HG03159 (cell line): Measurements from ENCODE around the gene ZNF740.
A peak's percentile ranks its signal among the peaks of the same experiment; 100 is the strongest.

Experiments used
- ATAC-seq: cut with Tn5 transposase; IDR thresholded peaks from one replicate; pipeline ENCODE4 v1.9.1; 2021; ENCODE audit warnings: mild to moderate bottlenecking, moderate library complexity; ENCODE audit not compliant: unreplicated experiment

ZNF740 gene

DNA sequence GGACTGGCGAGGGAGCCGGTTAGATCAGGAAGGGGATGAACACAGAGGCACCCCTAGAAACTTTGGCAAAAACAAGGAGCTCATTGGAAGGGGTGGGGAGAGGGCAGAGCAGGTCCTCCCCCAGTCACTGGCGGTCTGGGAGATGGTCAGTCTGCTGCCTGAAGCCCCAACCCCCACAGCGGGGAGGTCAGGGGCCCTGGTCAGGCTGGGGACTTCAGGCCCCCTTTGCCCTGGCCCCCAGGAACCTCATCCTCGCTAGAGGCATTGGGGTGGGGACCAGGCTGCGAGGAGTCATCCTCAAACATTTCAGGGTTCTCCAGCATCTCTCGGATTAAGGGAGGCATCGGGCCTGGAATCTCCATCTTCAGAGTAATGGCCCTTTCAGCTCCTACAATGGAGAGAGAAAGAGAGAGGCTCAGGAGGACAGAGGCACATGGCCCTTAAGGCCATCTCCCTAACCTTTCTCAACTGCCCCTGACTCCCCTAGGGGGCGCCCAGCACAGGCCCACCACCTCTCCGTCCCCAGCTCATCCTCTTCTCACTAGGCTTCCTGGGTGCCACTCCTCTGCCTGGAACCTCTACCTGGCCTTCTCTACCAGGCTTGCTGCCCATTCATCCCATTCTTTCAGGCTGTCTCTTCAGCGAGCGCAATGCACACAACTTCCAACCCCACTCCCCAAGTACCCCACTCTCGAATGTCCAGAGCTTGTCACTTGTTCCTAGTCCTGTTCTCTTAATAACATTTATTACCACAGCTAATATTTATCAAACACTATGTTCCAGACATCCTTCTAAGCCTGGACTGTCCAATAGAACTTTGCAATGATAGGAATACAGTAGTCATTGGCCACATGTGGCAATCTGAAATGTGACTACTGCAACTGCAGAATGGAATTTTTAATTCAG lies 31.2 kb downstream of the ZNF740 start:
- ATAC-seq, result no peak

DNA sequence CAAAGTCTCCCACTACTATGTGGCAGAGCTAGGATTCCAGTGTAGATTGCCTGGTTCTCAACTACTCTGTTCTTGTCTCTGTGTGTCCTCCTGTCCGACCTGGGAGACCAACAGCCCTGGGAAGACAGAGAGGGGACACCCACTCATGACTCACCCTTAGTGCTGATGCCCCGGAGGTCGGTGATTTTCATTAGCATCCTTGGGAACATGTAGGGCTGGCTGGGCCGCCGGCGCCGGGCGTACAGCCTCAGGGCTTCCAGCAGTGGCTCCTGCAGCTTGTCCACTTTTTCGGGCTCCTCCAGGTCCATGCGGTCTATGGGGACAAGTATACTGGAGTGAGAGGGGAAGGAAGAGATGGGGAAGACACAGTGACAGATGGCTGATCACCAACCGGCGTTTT lies 32.4 kb downstream of the ZNF740 start:
- no peak for ATAC-seq

DNA sequence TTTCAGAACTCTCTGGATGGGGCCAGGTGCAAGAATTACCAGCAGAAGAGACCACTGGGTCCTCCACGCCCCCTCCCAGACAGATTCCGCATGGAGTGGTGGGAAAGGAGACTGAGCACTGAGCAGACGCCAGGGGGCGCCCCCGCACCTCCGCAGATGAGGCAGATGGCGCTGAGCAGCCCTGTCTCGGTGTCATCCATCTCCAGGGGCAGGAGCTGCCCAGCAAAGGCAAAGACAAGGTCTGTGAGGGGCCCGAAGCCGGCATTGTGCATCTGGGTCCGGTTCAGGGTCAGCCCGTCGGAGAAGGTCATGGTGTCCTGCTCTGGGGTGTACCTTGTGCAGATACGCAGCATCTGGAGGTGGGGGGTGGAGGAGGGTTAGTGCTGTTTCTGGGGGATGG lies 32.8 kb downstream of the ZNF740 start:
- no peak for ATAC-seq

DNA sequence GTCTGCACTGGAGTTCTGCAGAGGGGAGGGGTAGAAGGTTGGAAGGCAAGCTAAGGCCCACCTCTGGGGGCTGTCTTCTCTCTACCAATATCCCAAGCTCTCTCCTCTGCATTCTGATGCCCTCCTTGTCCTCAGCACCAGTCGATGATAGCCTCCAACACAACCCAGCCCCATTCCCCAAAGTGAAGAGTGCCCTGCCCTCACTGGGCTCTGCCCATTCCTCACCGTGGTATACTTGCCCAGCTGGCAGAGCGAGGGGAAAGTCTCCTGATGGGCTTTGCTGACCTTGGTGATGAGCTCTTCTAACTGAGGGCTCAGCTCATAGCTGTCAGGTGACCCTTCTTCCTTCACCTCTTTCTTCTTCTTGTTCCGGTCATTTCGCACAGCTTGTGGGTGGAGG lies 33.7 kb downstream of the ZNF740 start:
- ATAC-seq, result no peak

DNA sequence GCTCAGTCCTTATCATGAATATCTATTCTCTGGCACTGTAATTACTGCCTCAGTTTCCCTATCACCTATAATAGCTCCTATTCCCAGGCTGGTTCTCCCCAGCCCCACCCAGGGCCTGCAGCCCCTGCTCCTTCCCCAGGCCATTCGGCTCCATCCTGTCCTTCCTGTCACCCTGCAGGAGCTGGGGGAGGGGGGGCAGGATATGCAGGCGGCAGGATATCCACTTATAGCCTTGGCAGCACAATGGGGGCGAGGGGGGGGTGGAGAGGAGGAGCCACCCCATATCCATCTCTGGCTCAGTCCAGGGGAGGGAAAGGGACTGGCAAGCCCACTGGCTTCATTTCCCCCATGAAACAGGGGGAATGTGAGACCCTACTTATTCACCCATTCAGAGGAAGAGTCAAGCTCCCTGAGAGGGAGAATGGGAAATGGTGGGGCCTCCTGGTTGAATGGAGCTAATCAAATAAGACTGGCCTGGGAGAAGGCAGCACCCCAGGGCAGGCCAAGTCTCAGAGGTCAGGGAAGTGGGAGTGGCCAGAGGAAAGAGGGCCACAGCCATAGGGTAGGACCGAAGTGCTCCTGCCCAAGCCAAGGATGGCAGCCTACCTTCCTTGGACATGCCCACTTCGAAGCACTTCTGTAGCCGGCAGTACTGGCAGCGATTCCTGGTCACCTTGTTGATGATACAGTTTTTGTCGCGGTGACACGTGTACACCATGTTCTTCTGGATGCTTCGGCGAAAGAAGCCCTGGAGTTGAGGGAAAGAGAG lies 34.3 kb downstream of the ZNF740 start:
- ATAC-seq, result no peak

DNA sequence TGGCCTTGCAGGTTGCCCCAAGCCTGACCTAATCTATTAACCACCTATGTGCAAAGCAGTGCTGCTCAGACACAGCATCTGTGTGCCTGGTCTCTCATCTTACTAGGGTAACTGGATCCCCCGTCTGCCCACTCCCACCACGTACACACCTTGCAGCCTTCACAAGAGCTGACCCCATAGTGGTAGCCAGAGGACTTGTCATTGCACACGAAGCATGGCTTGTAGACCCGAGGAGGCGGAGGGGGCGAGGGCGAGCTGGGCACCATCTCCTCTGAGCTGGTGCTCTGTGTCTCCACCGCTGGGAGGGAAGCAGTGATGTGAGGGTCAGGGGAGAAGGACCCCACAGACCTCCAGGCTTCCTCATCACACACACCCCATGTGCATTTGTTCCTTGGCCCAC lies 35.0 kb downstream of the ZNF740 start:
- ATAC-seq, result no peak

DNA sequence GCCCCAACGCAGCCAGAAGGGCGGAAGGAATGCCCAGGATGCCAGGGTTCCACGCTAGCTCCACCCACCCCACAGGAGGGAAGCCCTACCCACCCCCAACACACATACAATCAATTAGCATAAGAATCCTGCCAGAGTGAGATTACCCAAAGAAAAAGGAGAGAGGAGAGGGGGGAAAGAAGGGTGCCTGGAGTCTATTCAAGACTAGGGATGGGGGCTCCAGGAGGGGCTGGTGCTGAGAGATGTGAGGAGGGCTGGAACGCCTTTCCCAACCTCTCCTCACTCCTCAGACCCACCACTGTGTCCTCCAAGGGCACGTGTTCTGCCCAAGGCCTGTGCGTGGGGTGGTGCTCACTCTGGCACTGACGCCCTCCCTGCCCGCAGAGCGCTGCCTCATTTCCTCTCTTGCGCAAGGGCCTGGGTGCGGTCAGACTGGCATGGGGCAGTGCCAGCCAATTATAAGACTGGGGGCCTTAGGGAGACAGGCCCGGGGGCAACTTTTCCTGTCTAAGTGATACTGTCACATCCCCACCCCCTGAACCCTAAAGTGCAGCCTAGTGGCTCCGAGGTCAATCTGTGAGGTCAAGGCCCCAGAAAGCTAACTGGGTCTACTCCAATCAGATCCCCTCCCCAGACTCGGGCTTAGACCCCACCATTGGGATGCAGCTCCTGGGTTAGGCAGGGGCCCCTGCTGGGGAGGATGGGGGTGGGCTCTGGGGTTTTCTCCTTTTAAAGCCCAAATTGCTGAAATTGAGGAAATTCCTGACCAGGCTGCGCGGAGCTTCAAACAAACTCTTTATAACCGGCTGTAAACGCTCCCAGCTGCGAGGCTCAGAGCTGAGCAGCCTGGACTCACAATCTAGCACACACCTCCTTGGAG lies 36.8 kb downstream of the ZNF740 start:
- ATAC-seq, result no peak

DNA sequence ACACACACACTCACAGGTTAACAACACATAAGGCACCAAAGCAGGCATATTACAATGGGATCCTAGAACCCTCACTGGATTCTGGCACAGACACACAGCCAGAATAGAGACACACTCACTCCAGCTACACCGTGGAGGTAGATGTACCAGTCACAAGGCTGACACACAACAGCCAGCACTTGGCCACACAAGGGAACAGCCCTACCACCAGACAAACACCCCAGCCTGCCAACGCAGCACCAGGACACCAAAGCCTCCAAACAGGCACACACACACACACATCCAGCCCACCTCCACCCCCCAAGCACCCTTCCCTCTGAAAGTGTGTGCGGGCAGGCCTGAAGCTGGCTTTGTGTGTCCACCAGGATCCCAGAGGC lies 37.4 kb downstream of the ZNF740 start:
- ATAC-seq, result no peak

DNA sequence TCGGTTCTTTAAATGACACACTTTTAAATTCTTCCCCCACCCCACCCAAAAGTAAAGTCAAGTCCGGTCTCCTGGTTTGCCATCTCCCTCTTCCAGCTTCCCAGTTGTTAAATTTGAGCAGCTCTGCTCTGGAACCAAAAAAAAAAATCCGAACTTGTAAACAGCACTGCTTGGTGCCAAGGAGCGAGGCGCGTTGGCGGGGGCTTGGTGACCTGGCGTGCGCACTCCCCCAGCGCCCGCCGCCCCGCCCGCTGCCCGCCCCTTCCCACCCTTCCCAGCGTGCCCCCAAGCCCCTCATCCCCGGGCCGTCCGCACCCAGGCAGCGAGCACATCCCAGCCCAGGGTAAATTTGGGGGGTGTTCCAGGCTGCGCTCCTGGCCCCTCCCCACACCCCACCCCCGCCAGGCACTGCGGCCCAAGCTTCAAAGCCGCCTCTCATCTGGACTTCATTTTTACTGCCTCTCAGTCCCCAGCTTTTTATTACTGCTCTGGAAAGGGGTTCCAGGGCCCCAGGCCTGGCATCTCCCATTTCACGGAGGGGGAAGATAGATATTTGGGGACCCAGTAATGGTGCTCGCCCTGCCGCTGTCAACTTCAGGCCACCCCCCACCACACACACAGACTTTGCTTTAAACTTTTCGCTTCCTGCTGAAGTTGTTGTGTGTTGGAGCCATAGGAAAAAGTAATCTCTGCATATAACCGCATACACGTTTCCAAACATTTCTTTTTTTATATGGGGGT lies 38.2 kb downstream of the ZNF740 start:
- ATAC-seq, result no peak

DNA sequence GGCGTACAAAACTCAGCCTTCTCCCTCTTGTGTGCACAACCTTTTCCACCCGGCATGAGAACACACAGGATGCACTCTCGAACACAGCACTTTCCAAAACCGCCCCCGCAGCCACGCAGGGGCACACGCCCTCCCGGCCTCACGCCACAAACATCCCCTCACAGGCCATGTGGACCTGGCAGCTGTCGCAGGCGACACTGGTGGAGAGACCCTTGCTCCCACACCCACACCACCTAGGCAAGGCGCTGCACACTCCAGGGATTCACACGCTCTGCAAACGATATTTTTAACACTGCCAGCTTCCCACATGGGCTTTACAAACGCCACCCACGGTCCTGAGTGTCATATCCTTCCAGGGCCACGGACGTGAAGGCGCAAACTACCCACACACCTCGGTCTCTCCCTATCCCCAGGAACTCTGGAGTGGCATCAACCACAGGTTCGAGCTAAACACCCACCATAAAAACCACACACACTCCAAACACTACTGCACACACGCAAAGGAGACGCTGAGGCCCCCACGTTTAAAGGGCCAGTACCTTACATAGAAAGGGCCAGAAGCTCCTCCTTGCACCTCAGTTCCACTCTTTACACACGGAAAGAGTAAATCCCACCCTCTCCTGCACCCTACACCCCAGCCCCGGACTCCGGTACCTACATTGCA lies 38.9 kb downstream of the ZNF740 start:
- ATAC-seq, result no peak

DNA sequence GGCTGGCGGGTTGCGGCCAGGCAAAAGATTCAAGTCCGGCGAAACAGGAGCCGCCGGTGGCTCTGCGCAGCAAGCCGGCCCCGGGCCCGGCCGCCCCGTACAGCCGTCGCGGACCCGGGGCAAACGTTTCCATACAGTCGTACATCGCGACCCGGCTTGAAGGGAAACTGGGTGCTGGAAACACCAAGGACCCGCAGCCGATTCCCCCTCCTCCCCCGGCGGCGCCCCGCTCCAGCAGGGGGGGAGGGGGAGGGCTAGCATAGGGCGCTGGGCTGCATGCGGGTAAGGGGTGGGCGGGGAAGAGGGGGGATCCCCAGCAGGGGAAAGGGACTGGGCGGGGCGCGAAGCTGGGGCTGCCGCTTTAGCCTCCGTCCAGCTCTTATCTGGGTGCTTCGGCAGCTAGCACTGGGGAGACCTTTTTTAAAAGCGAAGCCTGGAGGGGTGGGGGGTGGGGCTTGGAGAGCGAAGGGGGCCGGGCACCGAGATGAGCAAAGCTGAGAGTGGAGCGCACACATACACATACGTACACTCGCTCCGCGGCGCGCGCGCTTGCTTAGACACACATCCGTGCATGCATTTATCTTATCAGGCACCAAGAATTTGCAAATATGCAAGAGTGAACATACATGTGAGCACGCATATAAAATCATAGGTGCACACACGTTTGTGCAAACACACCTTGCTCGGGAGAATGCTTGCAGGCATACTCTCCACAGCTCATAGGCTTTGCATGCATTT lies 39.6 kb downstream of the ZNF740 start:
- ATAC-seq, result peak; percentile 36

DNA sequence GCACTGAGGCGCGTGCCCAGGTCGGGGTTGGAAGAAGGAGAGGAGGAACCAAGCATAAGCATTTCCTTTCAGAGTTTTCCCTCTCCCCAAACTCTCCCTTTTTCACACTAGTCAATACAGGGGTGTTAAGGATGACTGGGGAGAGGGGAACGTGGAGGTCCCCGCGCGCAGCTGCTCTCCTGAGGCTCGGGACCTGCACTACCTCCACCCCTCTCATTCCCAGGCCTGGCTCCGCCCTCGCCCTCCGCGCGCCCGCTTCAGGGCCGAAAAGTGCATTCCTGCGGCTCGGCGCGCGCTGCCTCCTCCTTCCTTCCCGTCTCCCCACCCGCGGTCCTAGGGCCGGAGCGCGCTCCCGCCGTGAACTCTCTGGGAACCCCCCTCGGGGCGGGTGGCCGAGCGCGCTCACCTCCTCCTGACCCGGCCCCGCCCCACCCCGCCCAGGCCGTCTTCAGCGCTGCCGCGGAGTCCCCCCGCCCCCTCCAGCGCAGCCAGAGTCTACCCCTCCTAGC lies 40.2 kb downstream of the ZNF740 start:
- peak; percentile 50 for ATAC-seq

DNA sequence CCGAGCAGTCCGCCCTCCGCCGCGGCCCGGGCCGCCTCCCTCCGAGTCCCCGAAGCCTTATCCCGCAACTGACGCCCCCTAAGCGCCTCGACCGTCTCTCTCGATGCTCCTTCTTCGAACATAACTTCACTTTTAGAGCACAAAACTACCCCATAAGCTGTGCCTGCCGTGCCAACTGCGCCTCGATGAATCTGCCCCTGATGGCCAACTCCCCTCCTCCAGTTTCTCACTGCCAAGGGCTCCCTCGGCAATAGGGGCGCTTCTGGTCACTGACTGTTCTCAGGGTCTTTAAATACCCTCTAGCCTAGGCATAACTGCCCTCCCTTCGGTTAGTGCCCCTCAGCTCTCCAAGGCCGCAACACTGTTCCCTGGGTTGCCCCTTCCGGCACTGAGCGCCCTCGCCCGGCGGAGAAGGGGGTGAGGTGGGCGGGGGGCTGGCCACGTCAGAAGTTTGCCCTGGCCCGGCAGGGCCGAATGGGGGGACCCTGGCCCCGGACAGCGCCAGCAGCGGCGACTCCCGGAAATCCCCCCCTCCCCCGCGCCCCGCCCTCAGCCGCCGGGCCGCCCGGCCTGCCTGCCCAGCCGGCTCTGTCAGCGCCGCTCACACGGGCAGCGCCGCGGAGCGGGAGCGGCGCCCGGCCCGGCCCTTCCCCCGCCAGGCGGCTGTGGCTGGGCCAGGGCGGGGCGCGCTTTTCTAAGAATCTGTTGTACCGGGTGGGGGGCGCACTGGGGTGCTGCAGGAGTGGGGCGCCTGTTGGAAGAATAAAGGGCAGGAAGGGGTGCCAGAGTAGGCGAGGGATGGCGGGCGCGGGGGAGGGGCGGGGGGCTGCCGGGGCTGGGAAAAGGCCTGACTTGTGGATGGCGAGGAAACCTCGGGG lies 40.9 kb downstream of the ZNF740 start:
- peak; percentile 38 for ATAC-seq

DNA sequence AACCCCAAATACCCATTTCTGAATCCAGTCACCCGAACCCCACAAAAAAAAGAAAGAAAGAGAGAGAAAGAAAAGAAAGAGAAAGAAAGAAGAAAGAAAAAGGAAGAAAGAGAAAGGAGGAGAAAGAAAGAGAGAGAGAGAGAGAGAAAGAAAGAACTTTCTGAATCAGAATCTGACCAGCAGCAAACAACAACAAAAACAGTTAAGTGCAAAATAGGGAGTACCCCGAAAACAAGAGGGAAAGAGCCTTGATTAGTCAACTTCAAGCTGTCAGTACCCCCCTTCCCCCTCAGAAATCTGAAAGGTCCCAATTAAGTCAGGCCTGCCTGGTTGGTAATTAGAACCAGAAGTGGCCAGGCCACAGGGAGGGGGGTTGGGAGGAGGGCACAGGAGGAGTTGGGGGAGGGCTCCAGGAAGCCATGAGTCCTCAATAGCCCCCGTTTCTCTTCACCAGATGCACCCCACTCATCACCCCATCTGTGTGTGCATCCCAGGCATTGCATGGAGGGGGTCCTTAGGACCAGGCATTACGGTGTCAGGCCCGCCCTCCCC lies 41.7 kb downstream of the ZNF740 start:
- no peak for ATAC-seq

DNA sequence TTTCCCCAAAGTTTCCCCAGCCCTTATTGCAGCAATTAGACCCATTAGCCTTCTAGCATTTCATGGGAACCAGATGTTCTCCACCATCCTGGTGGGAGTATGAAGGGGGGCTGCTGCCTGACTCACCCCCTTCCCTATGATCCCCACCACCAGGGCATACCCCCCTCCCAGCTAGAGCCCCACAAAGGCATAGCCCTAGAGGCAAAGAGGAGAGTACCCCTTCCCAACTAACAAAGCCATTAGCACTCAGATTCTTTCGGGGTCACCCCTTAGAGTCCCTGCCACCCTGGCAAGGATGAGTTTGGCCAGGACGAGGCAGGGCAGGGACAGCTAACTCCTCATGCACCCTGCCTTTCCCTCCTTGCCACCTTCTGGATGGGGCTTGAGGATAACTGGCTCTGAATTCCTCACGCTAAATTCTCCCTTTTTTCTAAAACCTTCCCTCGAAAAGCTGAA lies 42.3 kb downstream of the ZNF740 start:
- no peak for ATAC-seq

DNA sequence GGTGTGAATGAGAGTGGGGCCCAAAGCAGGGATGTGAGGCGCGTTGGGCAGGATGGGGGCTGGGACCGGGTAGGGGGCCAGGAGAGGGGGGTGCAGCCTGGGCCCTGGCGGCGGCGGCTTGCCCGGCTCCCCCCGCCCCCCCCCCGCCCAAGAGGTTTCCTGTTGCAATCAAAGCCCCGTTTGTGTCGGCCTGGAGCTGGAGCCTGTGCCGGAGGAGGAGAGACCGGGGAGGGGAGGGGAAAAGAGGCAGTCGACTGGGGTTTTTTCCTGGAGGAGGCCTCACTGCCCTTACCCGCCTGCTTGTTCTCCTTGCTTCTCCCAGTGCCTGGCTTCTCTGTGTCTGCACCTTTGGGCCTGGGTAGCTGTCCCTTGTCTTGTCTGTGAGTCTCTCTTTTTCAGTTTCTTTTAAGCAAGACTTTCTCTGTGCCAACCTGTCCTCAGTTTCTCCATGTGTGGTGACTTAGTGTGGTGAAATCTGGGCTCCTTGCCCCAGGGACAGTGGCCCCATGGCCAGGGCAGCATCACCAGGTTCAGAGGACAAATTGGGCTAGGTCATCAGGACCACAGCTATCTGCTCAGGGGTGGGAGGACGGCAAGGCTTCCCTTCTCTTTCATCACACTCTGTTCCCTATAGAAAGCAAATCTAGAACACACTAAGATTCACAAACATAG lies 43.0 kb downstream of the ZNF740 start:
- ATAC-seq, result no peak
